HL-60 (cell line): ENCODE data around the gene PAGE1.

ENCODE experiments used
- GABPA ChIP-seq: IDR thresholded peaks from 2 replicates; pipeline ENCODE4 v1.6.1; 2012; ENCODE audit warnings: low read depth
- POLR2AphosphoS5 ChIP-seq: IDR thresholded peaks from 2 replicates; pipeline ENCODE4 v1.6.1; 2012; ENCODE audit warnings: low read depth
- SPI1 ChIP-seq: IDR thresholded peaks from 2 replicates; pipeline ENCODE4 v1.6.1; 2012; ENCODE audit warnings: low read depth, mild to moderate bottlenecking, borderline replicate concordance
- TF ChIP-seq, protein P1 (sequence below): IDR thresholded peaks from one replicate; pipeline ENCODE4 v1.5.1; 2011; ENCODE audit warnings: low read length, control low read depth, inconsistent platforms; ENCODE audit not compliant: insufficient read depth
- TF ChIP-seq, protein P2 (sequence below): IDR thresholded peaks from 2 replicates; pipeline ENCODE4 v1.6.1; 2012; ENCODE audit warnings: low read depth; ENCODE audit not compliant: insufficient replicate concordance

DNA sequence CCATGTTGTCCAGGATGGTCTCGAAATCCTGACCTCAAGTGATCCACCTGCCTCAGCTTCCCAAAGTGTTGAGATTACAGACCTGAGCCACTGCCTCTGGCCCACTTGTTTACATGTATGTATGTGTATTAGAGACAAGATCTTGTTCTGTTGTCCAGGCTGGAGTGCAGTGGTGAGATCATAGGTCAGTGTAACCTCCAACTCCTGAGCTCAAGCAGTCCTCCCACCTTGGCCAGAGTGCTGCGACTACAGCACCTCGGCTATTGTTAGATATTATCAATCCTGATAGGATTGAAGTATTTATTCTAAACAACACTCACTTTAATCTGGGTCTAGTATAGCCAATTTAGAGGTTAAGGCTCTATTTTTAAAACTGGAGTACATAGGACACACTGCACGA is 36.0 kb downstream of the PAGE1 start:
- TF ChIP-seq, protein P1, sequence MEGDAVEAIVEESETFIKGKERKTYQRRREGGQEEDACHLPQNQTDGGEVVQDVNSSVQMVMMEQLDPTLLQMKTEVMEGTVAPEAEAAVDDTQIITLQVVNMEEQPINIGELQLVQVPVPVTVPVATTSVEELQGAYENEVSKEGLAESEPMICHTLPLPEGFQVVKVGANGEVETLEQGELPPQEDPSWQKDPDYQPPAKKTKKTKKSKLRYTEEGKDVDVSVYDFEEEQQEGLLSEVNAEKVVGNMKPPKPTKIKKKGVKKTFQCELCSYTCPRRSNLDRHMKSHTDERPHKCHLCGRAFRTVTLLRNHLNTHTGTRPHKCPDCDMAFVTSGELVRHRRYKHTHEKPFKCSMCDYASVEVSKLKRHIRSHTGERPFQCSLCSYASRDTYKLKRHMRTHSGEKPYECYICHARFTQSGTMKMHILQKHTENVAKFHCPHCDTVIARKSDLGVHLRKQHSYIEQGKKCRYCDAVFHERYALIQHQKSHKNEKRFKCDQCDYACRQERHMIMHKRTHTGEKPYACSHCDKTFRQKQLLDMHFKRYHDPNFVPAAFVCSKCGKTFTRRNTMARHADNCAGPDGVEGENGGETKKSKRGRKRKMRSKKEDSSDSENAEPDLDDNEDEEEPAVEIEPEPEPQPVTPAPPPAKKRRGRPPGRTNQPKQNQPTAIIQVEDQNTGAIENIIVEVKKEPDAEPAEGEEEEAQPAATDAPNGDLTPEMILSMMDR = no peak
- no peak for TF ChIP-seq POLR2AphosphoS5
- TF ChIP-seq, protein P2, sequence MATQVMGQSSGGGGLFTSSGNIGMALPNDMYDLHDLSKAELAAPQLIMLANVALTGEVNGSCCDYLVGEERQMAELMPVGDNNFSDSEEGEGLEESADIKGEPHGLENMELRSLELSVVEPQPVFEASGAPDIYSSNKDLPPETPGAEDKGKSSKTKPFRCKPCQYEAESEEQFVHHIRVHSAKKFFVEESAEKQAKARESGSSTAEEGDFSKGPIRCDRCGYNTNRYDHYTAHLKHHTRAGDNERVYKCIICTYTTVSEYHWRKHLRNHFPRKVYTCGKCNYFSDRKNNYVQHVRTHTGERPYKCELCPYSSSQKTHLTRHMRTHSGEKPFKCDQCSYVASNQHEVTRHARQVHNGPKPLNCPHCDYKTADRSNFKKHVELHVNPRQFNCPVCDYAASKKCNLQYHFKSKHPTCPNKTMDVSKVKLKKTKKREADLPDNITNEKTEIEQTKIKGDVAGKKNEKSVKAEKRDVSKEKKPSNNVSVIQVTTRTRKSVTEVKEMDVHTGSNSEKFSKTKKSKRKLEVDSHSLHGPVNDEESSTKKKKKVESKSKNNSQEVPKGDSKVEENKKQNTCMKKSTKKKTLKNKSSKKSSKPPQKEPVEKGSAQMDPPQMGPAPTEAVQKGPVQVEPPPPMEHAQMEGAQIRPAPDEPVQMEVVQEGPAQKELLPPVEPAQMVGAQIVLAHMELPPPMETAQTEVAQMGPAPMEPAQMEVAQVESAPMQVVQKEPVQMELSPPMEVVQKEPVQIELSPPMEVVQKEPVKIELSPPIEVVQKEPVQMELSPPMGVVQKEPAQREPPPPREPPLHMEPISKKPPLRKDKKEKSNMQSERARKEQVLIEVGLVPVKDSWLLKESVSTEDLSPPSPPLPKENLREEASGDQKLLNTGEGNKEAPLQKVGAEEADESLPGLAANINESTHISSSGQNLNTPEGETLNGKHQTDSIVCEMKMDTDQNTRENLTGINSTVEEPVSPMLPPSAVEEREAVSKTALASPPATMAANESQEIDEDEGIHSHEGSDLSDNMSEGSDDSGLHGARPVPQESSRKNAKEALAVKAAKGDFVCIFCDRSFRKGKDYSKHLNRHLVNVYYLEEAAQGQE = no peak
- TF ChIP-seq GABPA = no peak
- no peak for TF ChIP-seq SPI1
